ENCODE measurements around the gene ADAMTSL3.

GRCh38 chr15:83682476-83683088 lies 28.7 kb downstream of the ADAMTSL3 start:
- TF ChIP-seq TAF1 (IDR thresholded peaks at IDR 0.05; ENCODE audit: borderline replicate concordance, low read depth, low read length) (no peak), CTCF (IDR thresholded peaks at IDR 0.05) (no peak), REST (IDR thresholded peaks at IDR 0.05; ENCODE audit: low read depth, low read length) (no peak), EP300 (IDR thresholded peaks at IDR 0.05; ENCODE audit: borderline replicate concordance in 1 of 2, low read depth in 1 of 2, low read length in 1 of 2) (no peak), FOXJ3 (CRISPR knock-in tag; IDR thresholded peaks at IDR 0.05) (no peak), MAX (IDR thresholded peaks at IDR 0.05; ENCODE audit: low read depth) (no peak), RAD21 (IDR thresholded peaks at IDR 0.05; ENCODE audit: low read length) (no peak), GABPA (IDR thresholded peaks at IDR 0.05; ENCODE audit: low read depth) (no peak), YY1 (IDR thresholded peaks at IDR 0.05; ENCODE audit: low read depth) (no peak), RCOR1 (IDR thresholded peaks at IDR 0.05; ENCODE audit: low read length) (no peak), TEAD4 (IDR thresholded peaks at IDR 0.05; ENCODE audit: borderline replicate concordance, insufficient read depth) (no peak), RFX5 (IDR thresholded peaks at IDR 0.05; ENCODE audit: low read length) (no peak), SIN3A (IDR thresholded peaks at IDR 0.05; ENCODE audit: borderline replicate concordance, low read depth, low read length) (no peak)

Measured in SK-N-SH (cell line).